Activated CD8-positive, alpha-beta memory T cell treated with anti-CD3 and anti-CD28 coated beads for 36 hours (primary cell): ENCODE results near the gene BLOC1S4. TPM values are rescaled to one million over a fixed set of nuclear protein-coding genes. Genes with fewer than 3 reads are reported as not detected.

Source experiments
- total RNA-seq, 2 experiments: library from RNA; stranded (reverse); gene quantifications; one replicate each; pipeline ENCODE4 v1.2.3, GENCODE V29; 2021

Gene BLOC1S4
- total RNA-seq, 2 experiments from 2014 or later, result 21.6 to 22.2 TPM

Other genes starting within 250 kb of the BLOC1S4 start
- not detected for gene PPP2R2C, start 243.6 kb upstream of the BLOC1S4 start, total RNA-seq
- 10 to 100 TPM; 14.8 to 15.7 TPM for gene MAN2B2, start 141.0 kb upstream of the BLOC1S4 start, total RNA-seq
- gene MRFAP1, start 75.5 kb upstream of the BLOC1S4 start, total RNA-seq, result 100 to 1,000 TPM; 121 to 124 TPM
- gene S100P, start 22.3 kb upstream of the BLOC1S4 start, total RNA-seq, result 1 to 10 TPM; 3.2 to 4.3 TPM
- 10 to 100 TPM; 45.9 to 49.2 TPM for gene MRFAP1L1, start 6.3 kb upstream of the BLOC1S4 start, total RNA-seq
- 10 to 100 TPM; 14.0 to 17.5 TPM for gene KIAA0232, start 66.6 kb downstream of the BLOC1S4 start, total RNA-seq
- gene TBC1D14, start 193.7 kb downstream of the BLOC1S4 start, total RNA-seq, result 10 to 100 TPM; 46.9 to 47.4 TPM